IPS-18c (cell line): Measurements from ENCODE around the gene CMPK2.

Experiments used
- H3K4me3 ChIP-seq: 2 replicates; pipeline ENCODE4 v1.7.0; 2013; ENCODE audit warnings: low read depth, mild to moderate bottlenecking, low read length, moderate library complexity; ENCODE audit not compliant: insufficient read depth
- H3K9me3 ChIP-seq: one replicate; pipeline ENCODE4 v1.6.1; 2013; ENCODE audit warnings: mild to moderate bottlenecking, low read length, moderate library complexity; ENCODE audit not compliant: control insufficient read depth, insufficient read depth

The CMPK2 gene

GRCh38 chr2:6827566-6828298 lies 38.0 kb downstream of the CMPK2 start:
- Histone ChIP-seq H3K4me3 (no peak overlapping the region), H3K9me3 (no peaks in the 10 kb centered on the region)

DNA sequence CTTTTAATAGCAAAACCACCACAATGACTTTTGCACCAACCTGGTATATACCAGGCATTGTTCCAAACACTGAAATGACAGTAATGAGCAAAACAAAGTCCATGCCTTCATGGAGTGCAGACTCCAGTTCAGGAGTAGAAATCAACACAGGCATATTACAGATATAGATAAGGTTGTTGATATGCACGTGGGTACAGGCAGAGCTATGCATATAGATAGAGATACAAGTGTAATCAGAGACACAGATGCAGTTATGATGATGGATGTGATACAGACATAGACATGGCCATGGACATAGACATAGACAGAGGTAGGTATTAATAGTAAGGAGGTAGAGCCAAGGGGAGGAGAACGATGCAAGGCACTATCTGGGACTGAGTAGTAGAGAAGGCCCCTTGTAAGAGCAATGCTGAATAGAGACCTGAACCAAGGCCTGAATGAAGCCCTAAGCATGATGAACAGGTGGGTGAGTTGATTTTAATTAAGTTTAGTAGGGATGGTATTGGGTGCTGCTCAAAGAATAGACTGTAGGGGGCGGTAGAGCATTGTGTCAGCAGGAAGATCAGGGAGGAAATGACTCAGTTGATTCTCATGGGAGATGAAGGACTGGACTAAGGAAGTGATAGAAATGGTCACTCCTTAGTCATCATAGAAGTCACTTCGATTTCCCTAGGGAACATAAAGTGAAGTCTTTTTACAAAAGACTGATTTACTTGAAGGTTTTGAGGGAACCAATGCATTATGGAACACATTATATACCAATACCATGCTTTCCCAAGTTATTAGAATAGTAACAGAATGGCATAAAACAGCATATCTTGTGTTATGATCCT lies 39.4 kb downstream of the CMPK2 start:
- no peak overlapping the region for H3K4me3 ChIP-seq
- no peaks in the 10 kb centered on the region for H3K9me3 ChIP-seq

DNA sequence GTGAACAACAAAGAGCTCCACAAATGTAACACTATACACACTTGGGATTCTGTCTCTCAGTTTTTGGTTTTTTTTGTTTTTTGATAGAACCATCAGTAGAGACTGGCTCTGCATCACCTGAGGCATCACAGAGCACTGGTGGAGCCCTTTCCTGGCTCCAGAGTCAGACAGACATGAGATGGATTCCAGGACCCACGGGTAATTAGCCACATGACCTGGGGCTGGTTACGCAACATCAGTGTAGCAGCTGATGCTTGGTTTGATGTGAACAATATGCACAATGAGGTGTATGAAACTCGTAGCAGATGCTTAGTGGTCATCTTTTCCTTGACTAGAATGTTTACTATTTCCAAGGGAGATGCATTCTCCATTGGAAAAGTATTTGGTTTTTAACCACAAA lies 40.7 kb downstream of the CMPK2 start:
- Histone ChIP-seq H3K9me3 (no peaks in the 10 kb centered on the region), H3K4me3 (no peak overlapping the region)

GRCh38 chr2:6823111-6823510 lies 42.6 kb downstream of the CMPK2 start:
- no peaks in the 10 kb centered on the region for H3K9me3 ChIP-seq
- H3K4me3 ChIP-seq: no peak overlapping the region

GRCh38 chr2:6822406-6822805 lies 43.3 kb downstream of the CMPK2 start:
- H3K9me3 ChIP-seq: no peaks in the 10 kb centered on the region
- H3K4me3 ChIP-seq: no peak overlapping the region

GRCh38 chr2:6820903-6821584 lies 44.7 kb downstream of the CMPK2 start:
- no peak overlapping the region for H3K4me3 ChIP-seq

DNA sequence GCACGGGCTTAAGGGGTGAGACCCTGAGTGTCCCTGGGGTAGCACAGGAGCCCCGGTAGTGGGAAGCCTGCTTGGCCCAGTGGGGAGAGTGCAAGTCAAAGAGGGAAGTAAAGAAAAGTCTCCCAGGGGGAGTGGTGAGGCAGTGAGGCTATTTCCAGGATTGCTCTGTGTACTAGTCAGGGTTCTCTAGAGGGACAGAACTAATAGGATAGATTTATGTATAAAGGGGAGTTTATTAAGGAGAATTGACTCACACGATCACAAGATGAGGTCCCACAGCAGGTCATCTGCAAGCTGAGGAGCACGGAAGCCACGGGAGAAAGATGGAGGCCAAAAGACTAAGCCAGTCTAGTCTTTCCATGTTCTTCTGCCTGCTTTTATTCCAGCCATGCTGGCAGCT lies 45.5 kb downstream of the CMPK2 start:
- H3K9me3 ChIP-seq: no peaks in the 10 kb centered on the region
- H3K4me3 ChIP-seq: no peak overlapping the region

More at GRCh38 chr2:6820903-6821584, 44.7 kb downstream of the CMPK2 start:
- H3K9me3 ChIP-seq: no peaks in the 10 kb centered on the region

DNA sequence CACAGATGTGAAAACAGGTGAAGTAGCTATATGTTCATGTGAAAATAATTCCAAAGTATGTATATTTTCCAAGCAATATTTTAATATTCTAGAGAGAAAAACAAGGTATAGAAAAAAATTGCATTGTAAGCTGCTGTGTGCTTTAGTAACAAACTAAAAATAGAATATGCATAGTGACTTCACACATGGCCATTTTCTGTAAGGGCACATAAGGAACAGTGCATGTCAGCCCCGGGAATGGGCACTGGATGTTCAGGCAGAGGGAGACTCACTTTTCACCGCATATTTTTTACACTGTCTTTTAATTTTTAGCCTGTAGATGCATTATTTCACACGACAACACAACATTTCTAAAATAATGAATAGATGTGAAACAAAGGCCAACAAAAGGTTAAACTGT lies 46.0 kb downstream of the CMPK2 start:
- H3K4me3 ChIP-seq: no peak overlapping the region
- H3K9me3 ChIP-seq: no peaks in the 10 kb centered on the region

- Histone ChIP-seq H3K9me3 (peaks cover 2% of the 10 kb centered on the region), H3K4me3 (no peak overlapping the region)
These were observed 47.7 kb downstream of the CMPK2 start for GRCh38 chr2:6818012-6818411.

GRCh38 chr2:6814869-6815268 lies 50.8 kb downstream of the CMPK2 start:
- Histone ChIP-seq H3K4me3 (no peak overlapping the region), H3K9me3 (peaks cover 2% of the 10 kb centered on the region)

- Histone ChIP-seq H3K9me3 (peaks cover 2% of the 10 kb centered on the region), H3K4me3 (no peak overlapping the region)
These were observed 51.4 kb downstream of the CMPK2 start for GRCh38 chr2:6814312-6814711.

DNA sequence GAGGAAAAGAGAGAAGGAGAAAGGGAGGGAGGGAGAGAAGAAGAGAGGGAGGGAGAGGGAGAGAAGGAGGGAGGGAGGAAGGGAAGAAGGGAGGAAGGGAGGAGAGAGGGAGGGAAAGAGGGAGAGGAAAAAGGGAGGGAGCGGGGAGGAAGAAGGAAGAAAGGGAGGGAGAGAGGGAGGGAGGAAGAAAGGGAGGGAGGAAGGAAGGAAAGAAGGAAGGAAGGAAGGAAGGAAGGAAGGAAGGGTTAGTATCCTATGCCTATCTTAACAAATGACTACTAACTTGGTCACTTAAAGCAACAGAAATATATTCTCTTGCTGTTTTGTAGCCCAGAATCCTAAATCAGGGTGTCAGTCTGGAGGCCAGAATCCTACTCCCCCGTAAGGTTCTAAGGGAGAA lies 52.1 kb downstream of the CMPK2 start:
- H3K4me3 ChIP-seq: no peak overlapping the region
- peaks cover 2% of the 10 kb centered on the region for H3K9me3 ChIP-seq

- Histone ChIP-seq H3K4me3 (no peak overlapping the region), H3K9me3 (peaks cover 2% of the 10 kb centered on the region)
These were observed 52.7 kb downstream of the CMPK2 start for GRCh38 chr2:6812857-6813530.

DNA sequence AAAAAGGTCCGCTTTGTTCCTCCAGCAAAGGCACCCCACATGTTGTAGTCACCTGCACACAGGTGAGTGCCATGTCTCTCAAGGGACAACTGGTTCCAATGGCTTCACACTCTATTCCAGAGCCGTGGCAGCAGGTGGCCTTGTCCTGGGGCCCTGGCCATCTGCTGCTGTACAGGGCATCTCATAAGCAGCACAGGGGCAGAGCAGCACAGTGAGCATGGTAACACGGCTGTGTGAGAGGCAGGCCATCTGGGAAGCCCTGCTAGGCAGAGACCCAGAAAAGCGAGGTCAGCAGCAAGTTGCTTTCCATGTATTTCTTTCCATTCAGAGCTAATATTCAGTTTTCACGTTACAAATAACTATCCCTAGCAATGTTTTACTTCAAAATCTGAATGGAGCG lies 54.7 kb downstream of the CMPK2 start:
- peaks cover 2% of the 10 kb centered on the region for H3K9me3 ChIP-seq
- no peak overlapping the region for H3K4me3 ChIP-seq

DNA sequence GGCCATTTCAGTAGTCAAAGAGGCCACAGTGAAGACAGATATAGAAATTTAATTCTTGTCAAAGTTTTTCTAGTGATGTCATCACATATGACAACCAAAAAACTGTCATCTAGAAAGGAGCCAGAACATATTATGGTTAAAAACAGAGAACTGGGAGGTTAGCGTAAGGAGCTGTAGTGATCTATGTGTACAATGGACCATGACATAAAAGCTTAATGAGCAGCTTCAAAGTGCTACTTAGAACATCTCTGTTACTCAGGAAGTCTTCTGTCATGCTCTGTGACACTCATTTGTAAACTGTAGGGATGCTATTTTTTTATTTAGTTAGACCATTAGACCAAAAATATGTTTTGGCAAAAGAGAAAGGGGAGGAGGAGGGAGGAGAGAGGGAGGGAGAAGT lies 57.3 kb downstream of the CMPK2 start:
- Histone ChIP-seq H3K9me3 (peaks cover 2% of the 10 kb centered on the region), H3K4me3 (no peak overlapping the region)

DNA sequence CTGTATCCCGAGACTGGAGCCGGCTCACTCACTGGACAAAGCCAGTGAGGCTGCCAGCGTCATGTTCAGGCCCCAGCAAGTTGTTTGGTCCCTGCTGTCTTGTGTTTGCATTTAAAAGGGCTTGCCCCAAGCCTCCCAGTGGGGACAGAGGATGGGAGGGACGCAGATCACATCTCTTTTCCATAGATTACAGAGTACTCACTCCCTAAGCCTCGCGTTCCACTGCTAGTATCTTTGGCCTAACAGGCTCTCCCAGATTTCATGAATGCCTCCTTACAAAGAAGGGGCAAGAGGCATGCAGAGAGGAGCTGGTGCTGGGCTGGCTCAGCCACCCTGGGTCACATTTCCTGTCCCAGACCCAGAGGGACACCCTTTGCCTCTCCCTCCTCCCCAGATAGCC lies 59.1 kb downstream of the CMPK2 start:
- Histone ChIP-seq H3K4me3 (no peak overlapping the region), H3K9me3 (no peaks in the 10 kb centered on the region)

DNA sequence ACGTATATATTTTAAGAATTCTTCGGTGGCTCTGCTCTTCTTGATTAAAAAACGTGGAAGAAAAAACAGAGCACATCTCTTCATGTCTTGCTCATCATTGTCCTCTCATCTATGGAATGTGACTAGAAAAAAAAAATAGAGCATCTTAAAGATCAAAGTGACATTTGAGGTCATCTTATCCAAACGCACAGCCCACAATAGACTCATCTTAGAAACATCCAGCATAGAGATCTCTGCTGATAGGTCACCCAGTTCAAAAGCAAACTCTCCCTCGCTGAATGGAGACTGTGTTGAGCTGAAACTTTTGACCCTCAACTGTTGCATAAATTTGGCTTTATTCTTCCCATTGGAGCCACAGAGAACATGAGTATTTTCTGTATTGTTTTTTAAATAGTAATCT lies 65.2 kb downstream of the CMPK2 start:
- H3K4me3 ChIP-seq: no peak overlapping the region
- H3K9me3 ChIP-seq: no peaks in the 10 kb centered on the region
